ENCODE measurements around the gene TCEANC2.
"Not testable (repeated sequence)": the region's sequence is repeated elsewhere in the genome, so short reads cannot be mapped to it uniquely, and the experiment has no call there.

TCEANC2 gene

GRCh38 chr1:54091666-54092065 lies 38.3 kb downstream of the TCEANC2 start:
- no peak for DNase-seq

GRCh38 chr1:54094001-54094729 lies 40.8 kb downstream of the TCEANC2 start:
- DNase-seq, result no peak

GRCh38 chr1:54094730-54095105 lies 41.3 kb downstream of the TCEANC2 start:
- DNase-seq, result not testable (repeated sequence)

- no peak for DNase-seq
Measured at GRCh38 chr1:54095546-54096226, 42.3 kb downstream of the TCEANC2 start.

GRCh38 chr1:54096227-54096876 lies 42.9 kb downstream of the TCEANC2 start:
- DNase-seq, result no peak

GRCh38 chr1:54096877-54097240 lies 43.5 kb downstream of the TCEANC2 start:
- no peak for DNase-seq

GRCh38 chr1:54099061-54099610 lies 45.7 kb downstream of the TCEANC2 start:
- DNase-seq, result no peak

- no peak for DNase-seq
Measured at GRCh38 chr1:54100500-54100899, 47.1 kb downstream of the TCEANC2 start.

- DNase-seq, result no peak
Measured at GRCh38 chr1:54103414-54103813, 50.0 kb downstream of the TCEANC2 start.

- DNase-seq, result not testable (repeated sequence)
Measured at GRCh38 chr1:54104613-54105012, 51.2 kb downstream of the TCEANC2 start.

GRCh38 chr1:54105080-54105479 lies 51.7 kb downstream of the TCEANC2 start:
- no peak for DNase-seq

GRCh38 chr1:54105736-54106269 lies 52.4 kb downstream of the TCEANC2 start:
- DNase-seq, result no peak

- no peak for DNase-seq
Measured at GRCh38 chr1:54107131-54107530, 53.7 kb downstream of the TCEANC2 start.

- no peak for DNase-seq
Measured at GRCh38 chr1:54108156-54108555, 54.7 kb downstream of the TCEANC2 start.

- DNase-seq, result no peak
Measured at GRCh38 chr1:54109129-54110090, 56.0 kb downstream of the TCEANC2 start.

GRCh38 chr1:54110996-54111395 lies 57.6 kb downstream of the TCEANC2 start:
- DNase-seq, result peak; percentile 88

- DNase-seq, result no peak
Measured at GRCh38 chr1:54111624-54112023, 58.2 kb downstream of the TCEANC2 start.

- no peak for DNase-seq
Measured at GRCh38 chr1:54112027-54112426, 58.6 kb downstream of the TCEANC2 start.

GRCh38 chr1:54112705-54113368 lies 59.4 kb downstream of the TCEANC2 start:
- no peak for DNase-seq

- DNase-seq, result no peak
Measured at GRCh38 chr1:54114001-54114400, 60.6 kb downstream of the TCEANC2 start.

GRCh38 chr1:54114955-54115354 lies 61.5 kb downstream of the TCEANC2 start:
- DNase-seq, result no peak

GRCh38 chr1:54115520-54115919 lies 62.1 kb downstream of the TCEANC2 start:
- DNase-seq, result no peak
